H9 (cell line): ENCODE results near the gene GAS6. TPM values are rescaled to one million over a fixed set of nuclear protein-coding genes. Genes with fewer than 3 reads are reported as not detected.

Source experiments
- DNase-seq: peaks from one replicate; pipeline ENCODE4 v3.0.0-alpha.2; 2017
- H2AFZ ChIP-seq: one replicate; pipeline ENCODE4 v1.6.1; 2013; ENCODE audit warnings: mild to moderate bottlenecking, low read length, control low read depth, moderate library complexity
- H2AK5ac ChIP-seq: 2 replicates; pipeline ENCODE4 v1.6.1; 2013; ENCODE audit warnings: low read length, control low read depth, mixed read lengths; ENCODE audit not compliant: insufficient read length
- H2BK120ac ChIP-seq: one replicate; pipeline ENCODE4 v1.6.1; 2013; ENCODE audit warnings: low read depth, mild to moderate bottlenecking, low read length, control low read depth, inconsistent platforms; ENCODE audit not compliant: poor library complexity, severe bottlenecking
- H2BK12ac ChIP-seq: 2 replicates; pipeline ENCODE4 v1.6.1; 2013; ENCODE audit warnings: low read length, control low read depth, mixed read lengths, low read depth; ENCODE audit not compliant: insufficient read length
- H2BK15ac ChIP-seq: 2 replicates; pipeline ENCODE4 v1.6.1; 2013; ENCODE audit warnings: low read depth, low read length, control low read depth
- H2BK20ac ChIP-seq: one replicate; pipeline ENCODE4 v1.6.1; 2013; ENCODE audit warnings: low read depth, mild to moderate bottlenecking, low read length, control low read depth, inconsistent platforms; ENCODE audit not compliant: poor library complexity, severe bottlenecking
- H2BK5ac ChIP-seq: 2 replicates; pipeline ENCODE4 v1.6.1; 2013; ENCODE audit warnings: low read length, control low read depth, mixed read lengths; ENCODE audit not compliant: insufficient read length
- H3K14ac ChIP-seq: 2 replicates; pipeline ENCODE4 v1.6.1; 2013; ENCODE audit warnings: low read length, control low read depth; ENCODE audit not compliant: insufficient read depth
- H3K18ac ChIP-seq: 2 replicates; pipeline ENCODE4 v1.6.1; 2013; ENCODE audit warnings: low read depth, mild to moderate bottlenecking, mixed read lengths, low read length, control low read depth; ENCODE audit not compliant: insufficient read length
- H3K23ac ChIP-seq: 2 replicates; pipeline ENCODE4 v1.6.1; 2013; ENCODE audit warnings: low read length, control low read depth, mixed read lengths, low read depth; ENCODE audit not compliant: insufficient read length
- H3K23me2 ChIP-seq: 2 replicates; pipeline ENCODE4 v1.6.1; 2013; ENCODE audit warnings: low read depth, mild to moderate bottlenecking, mixed read lengths, low read length, control low read depth; ENCODE audit not compliant: insufficient read length, poor library complexity, severe bottlenecking
- H3K27ac ChIP-seq: 2 replicates; pipeline ENCODE4 v1.5.1; 2013; ENCODE audit warnings: low read length, control low read depth, mixed read lengths, low read depth; ENCODE audit not compliant: insufficient read length
- H3K27me3 ChIP-seq: 2 replicates; pipeline ENCODE4 v1.6.1; 2013; ENCODE audit warnings: low read length, control low read depth, inconsistent platforms; ENCODE audit not compliant: insufficient read depth
- H3K4ac ChIP-seq: 2 replicates; pipeline ENCODE4 v1.6.1; 2013; ENCODE audit warnings: low read depth, mild to moderate bottlenecking, control low read depth, inconsistent platforms, low read length, moderate library complexity
- H3K4me1 ChIP-seq: 2 replicates; pipeline ENCODE4 v1.6.1; 2013; ENCODE audit warnings: low read length, control low read depth, inconsistent platforms; ENCODE audit not compliant: insufficient read depth
- H3K4me2 ChIP-seq: 2 replicates; pipeline ENCODE4 v1.6.1; 2013; ENCODE audit warnings: low read length, control low read depth, mixed read lengths; ENCODE audit not compliant: insufficient read length, insufficient read depth
- H3K56ac ChIP-seq: 2 replicates; pipeline ENCODE4 v1.6.1; 2013; ENCODE audit warnings: low read depth, mild to moderate bottlenecking, mixed read lengths, low read length, control low read depth; ENCODE audit not compliant: insufficient read length
- H3K79me1 ChIP-seq: 2 replicates; pipeline ENCODE4 v1.6.1; 2013; ENCODE audit warnings: low read depth, mild to moderate bottlenecking, moderate library complexity, low read length, control low read depth, inconsistent platforms; ENCODE audit not compliant: insufficient read depth, poor library complexity, severe bottlenecking
- H3K79me2 ChIP-seq: 2 replicates; pipeline ENCODE4 v1.6.1; 2013; ENCODE audit warnings: low read length, control low read depth, inconsistent platforms; ENCODE audit not compliant: insufficient read depth
- H3K9ac ChIP-seq: 2 replicates; pipeline ENCODE4 v1.6.1; 2013; ENCODE audit warnings: low read length, control low read depth, mixed read lengths; ENCODE audit not compliant: insufficient read length; ENCODE audit errors: extremely low read depth
- H3K9me3 ChIP-seq: one replicate; pipeline ENCODE4 v1.6.1; 2013; ENCODE audit warnings: low read depth, low read length, inconsistent platforms; ENCODE audit not compliant: control insufficient read depth
- H3T11ph ChIP-seq: one replicate; pipeline ENCODE4 v1.6.1; 2013; ENCODE audit warnings: mild to moderate bottlenecking, low read length, control low read depth, inconsistent platforms
- H4K20me1 ChIP-seq: one replicate; pipeline ENCODE4 v1.6.1; 2013; ENCODE audit not compliant: control insufficient read depth, insufficient read length, insufficient read depth
- H4K5ac ChIP-seq: 2 replicates; pipeline ENCODE4 v1.6.1; 2013; ENCODE audit warnings: low read depth, mild to moderate bottlenecking, mixed read lengths, low read length, control low read depth; ENCODE audit not compliant: insufficient read length
- H4K8ac ChIP-seq: replicated peaks from 2 replicates; pipeline ENCODE4 v1.6.1; 2013; ENCODE audit warnings: low read length, control low read depth, mixed read lengths, low read depth; ENCODE audit not compliant: insufficient read length
- H4K91ac ChIP-seq: 2 replicates; pipeline ENCODE4 v1.6.1; 2013; ENCODE audit warnings: low read depth, mild to moderate bottlenecking, moderate library complexity, mixed read lengths, low read length, control low read depth; ENCODE audit not compliant: insufficient read length
- H3K27ac Mint-ChIP-seq, 3 experiments: 2 replicates in 2 of 3; 3 replicates in 1 of 3; pipeline ENCODE4 v1.8.0; 2020 to 2021; ENCODE audit warnings: mixed read lengths in 3 of 3, mild to moderate bottlenecking in 1 of 3, moderate library complexity in 1 of 3
- H3K27me3 Mint-ChIP-seq: 2 replicates; pipeline ENCODE4 v1.8.0; 2021; ENCODE audit warnings: low read depth, mild to moderate bottlenecking, moderate library complexity, mixed read lengths
- H3K36me3 Mint-ChIP-seq, 3 experiments: 2 replicates in 2 of 3; 3 replicates in 1 of 3; pipeline ENCODE4 v1.8.0; 2020 to 2021; ENCODE audit warnings: low read depth in 3 of 3, mixed read lengths in 3 of 3; ENCODE audit not compliant: insufficient read depth in 1 of 3
- H3K4me1 Mint-ChIP-seq, 2 experiments: 2 replicates each; pipeline ENCODE4 v1.8.0; 2020; ENCODE audit warnings: mixed read lengths in 2 of 2
- H3K4me3 Mint-ChIP-seq, 2 experiments: 2 replicates in 1 of 2; 3 replicates in 1 of 2; pipeline ENCODE4 v1.8.0; 2020 to 2021; ENCODE audit warnings: mild to moderate bottlenecking in 2 of 2, mixed read lengths in 2 of 2, moderate library complexity in 1 of 2
- H3K9me3 Mint-ChIP-seq, 2 experiments: 2 replicates in 1 of 2; 3 replicates in 1 of 2; pipeline ENCODE4 v1.8.0; 2020; ENCODE audit warnings: mild to moderate bottlenecking in 2 of 2, mixed read lengths in 2 of 2, moderate library complexity in 1 of 2
- WGBS: extraction: QIAGEN DNeasy Blood & Tissue Kit; methylation state at CpG from one replicate; pipeline ENCODE4 v1.1.7; 2013; ENCODE audit warnings: missing lambda C conversion rate, low lambda C conversion rate, mixed read lengths; ENCODE audit not compliant: insufficient read length; ENCODE audit errors: extremely low coverage; 5-methylcytosine and 5-hydroxymethylcytosine counted together
- total RNA-seq: library from RNA; stranded (reverse); gene quantifications from 2 replicates; pipeline ENCODE4 v1.2.1, GENCODE V29; 2021
- TF ChIP-seq, protein P1 (sequence below): fragments of 200-600 bp; sonication (generic); conservative IDR thresholded peaks from 3 replicates; pipeline ENCODE4 v1.8.0; 2021; ENCODE audit warnings: antibody characterized with exemption, mild to moderate bottlenecking

The GAS6 gene
- total RNA-seq, 1 experiment from 2014 or later: 20.5 TPM

DNA sequence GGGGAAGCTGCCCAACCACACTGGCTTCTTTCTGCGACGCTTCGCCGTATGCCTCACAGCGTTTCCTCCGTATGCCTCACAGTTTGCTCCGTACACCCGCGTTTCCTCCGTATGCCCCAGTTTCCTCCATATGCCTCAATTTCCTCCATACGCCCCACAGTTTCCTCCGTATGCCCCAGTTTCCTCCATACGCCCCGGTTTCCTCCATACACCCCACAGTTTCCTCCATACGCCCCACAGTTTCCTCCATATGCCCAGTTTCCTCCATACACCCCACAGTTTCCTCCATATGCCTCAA is 22.6 kb downstream of the GAS6 start:
- no CpG with 5 or more reads among the region's 15 CpGs for WGBS
- Mint-ChIP-seq H3K4me3 (no peak overlapping the region), H3K4me1 (peaks cover 13 to 19% of the 10 kb centered on the region in 2 experiments), H3K27ac (peak overlapping the region in 2 of 3 experiments; percentile 10 to 22; a peak in 1 of 7 replicates), H3K9me3 (no peaks in the 10 kb centered on the region), H3K36me3 (peaks cover 0 to 25% (median 6%) of the 10 kb centered on the region in 3 experiments; a peak in 4 of 7 replicates), H3K27me3 (no peaks in the 10 kb centered on the region)
- H3K56ac ChIP-seq: no peak overlapping the region
- no peak overlapping the region for H3K4ac ChIP-seq
- H3K79me1 ChIP-seq: no peaks in the 10 kb centered on the region
- no peaks in the 10 kb centered on the region for H3K79me2 ChIP-seq
- no peak overlapping the region for H2AFZ ChIP-seq
- TF ChIP-seq, protein P1, sequence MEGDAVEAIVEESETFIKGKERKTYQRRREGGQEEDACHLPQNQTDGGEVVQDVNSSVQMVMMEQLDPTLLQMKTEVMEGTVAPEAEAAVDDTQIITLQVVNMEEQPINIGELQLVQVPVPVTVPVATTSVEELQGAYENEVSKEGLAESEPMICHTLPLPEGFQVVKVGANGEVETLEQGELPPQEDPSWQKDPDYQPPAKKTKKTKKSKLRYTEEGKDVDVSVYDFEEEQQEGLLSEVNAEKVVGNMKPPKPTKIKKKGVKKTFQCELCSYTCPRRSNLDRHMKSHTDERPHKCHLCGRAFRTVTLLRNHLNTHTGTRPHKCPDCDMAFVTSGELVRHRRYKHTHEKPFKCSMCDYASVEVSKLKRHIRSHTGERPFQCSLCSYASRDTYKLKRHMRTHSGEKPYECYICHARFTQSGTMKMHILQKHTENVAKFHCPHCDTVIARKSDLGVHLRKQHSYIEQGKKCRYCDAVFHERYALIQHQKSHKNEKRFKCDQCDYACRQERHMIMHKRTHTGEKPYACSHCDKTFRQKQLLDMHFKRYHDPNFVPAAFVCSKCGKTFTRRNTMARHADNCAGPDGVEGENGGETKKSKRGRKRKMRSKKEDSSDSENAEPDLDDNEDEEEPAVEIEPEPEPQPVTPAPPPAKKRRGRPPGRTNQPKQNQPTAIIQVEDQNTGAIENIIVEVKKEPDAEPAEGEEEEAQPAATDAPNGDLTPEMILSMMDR: no peak
- no peaks in the 10 kb centered on the region for H4K20me1 ChIP-seq
- no peak overlapping the region for H2BK12ac ChIP-seq
- H3K4me2 ChIP-seq: no peak overlapping the region
- H3K23ac ChIP-seq: no peak overlapping the region
- no peak overlapping the region for H2AK5ac ChIP-seq
- no peak overlapping the region for H2BK15ac ChIP-seq
- no peak overlapping the region for H3K14ac ChIP-seq
- H3K4me1 ChIP-seq: no peaks in the 10 kb centered on the region
- H4K5ac ChIP-seq: no peak overlapping the region
- no peak overlapping the region for H2BK20ac ChIP-seq
- H4K91ac ChIP-seq: no peak overlapping the region
- H3T11ph ChIP-seq: no peak overlapping the region
- no peak overlapping the region for H3K18ac ChIP-seq
- DNase-seq: no peak
- H2BK5ac ChIP-seq: no peak overlapping the region
- no peaks in the 10 kb centered on the region for H3K23me2 ChIP-seq
- H2BK120ac ChIP-seq: no peak overlapping the region
- no peaks in the 10 kb centered on the region for H3K27me3 ChIP-seq
- no peaks in the 10 kb centered on the region for H3K9me3 ChIP-seq
- H3K27ac ChIP-seq: no peak overlapping the region
- H4K8ac ChIP-seq: no peak overlapping the region
- no peak overlapping the region for H3K9ac ChIP-seq
